HTR-8/SVneo (cell line): ENCODE measurements around the gene ADGRV1.
A peak's percentile ranks its signal among the peaks of the same experiment; 100 is the strongest.

ENCODE experiments used
- DNase-seq: peaks from one replicate; pipeline ENCODE4 v3.0.0; 2011; ENCODE audit warnings: low spot score, mixed read lengths; ENCODE audit not compliant: insufficient read length
- FAIRE-seq: peaks from 2 replicates; lab custom pipeline; 2011; peaks lifted over from hg19 to GRCh38; lab: Jason Lieb, UNC

Gene ADGRV1

GRCh38 chr5:90854169-90854568 lies 295.6 kb downstream of the ADGRV1 start:
- DNase-seq (no peak), FAIRE-seq (no peak)

- no peak for FAIRE-seq
- DNase-seq, result no peak
Measured at GRCh38 chr5:90855296-90856010, 296.9 kb downstream of the ADGRV1 start.

- FAIRE-seq, result peak; percentile 33
- no peak for DNase-seq
Measured at GRCh38 chr5:90861843-90862586, 303.4 kb downstream of the ADGRV1 start.

GRCh38 chr5:90865180-90865579 lies 306.6 kb downstream of the ADGRV1 start:
- no peak for FAIRE-seq

DNA sequence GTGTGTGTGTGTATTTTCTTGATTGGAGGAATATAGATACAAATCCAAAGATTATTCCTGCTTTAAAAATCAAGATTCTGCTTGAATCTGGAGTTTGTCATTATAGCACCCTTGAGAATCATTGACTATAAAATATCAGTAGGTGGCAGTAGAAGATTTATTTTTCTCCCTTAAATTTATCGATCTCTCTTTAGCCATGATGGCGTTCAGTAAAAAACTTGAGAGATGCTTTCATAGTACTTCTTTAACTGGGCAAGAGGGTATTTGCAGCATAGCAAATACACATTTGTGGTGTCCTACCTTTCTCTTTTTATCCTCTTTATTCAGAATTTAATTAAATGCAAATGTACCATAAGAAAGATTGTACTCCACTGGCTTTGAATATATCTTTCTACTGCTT lies 307.7 kb downstream of the ADGRV1 start:
- FAIRE-seq (no peak), DNase-seq (peak; percentile 26)

More at GRCh38 chr5:90865180-90865579, 306.6 kb downstream of the ADGRV1 start:
- DNase-seq, result no peak

- no peak for DNase-seq
- no peak for FAIRE-seq
Measured at GRCh38 chr5:90866915-90867731, 308.5 kb downstream of the ADGRV1 start.

- no peak for DNase-seq
- no peak for FAIRE-seq
Measured at GRCh38 chr5:90868799-90869198, 310.2 kb downstream of the ADGRV1 start.

- no peak for FAIRE-seq
Measured at GRCh38 chr5:90871391-90871991, 312.9 kb downstream of the ADGRV1 start.

GRCh38 chr5:90873033-90873517 lies 314.5 kb downstream of the ADGRV1 start:
- FAIRE-seq (no peak), DNase-seq (no peak)

More at GRCh38 chr5:90871391-90871991, 312.9 kb downstream of the ADGRV1 start:
- DNase-seq, result no peak

DNA sequence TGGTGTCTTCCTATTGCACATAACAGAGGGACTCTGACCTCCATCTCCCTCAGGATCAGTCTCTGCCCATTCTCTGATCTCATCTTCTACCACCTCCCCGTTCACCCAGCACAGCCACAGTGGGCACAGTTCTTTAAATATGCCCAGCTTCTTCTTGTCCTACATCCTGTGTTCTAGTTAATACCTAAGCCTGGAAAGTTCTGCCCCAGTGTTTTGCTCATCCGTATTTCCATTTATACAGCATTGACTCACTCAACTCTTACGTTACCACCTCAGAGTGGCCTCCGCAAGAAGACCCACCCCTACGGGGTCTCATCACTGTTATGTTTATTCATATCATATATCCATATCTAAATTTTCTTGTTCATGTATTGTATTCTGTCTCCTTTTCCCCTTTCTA lies 315.5 kb downstream of the ADGRV1 start:
- FAIRE-seq, result no peak
- DNase-seq, result no peak

GRCh38 chr5:90875456-90875855 lies 316.9 kb downstream of the ADGRV1 start:
- DNase-seq (no peak), FAIRE-seq (no peak)

GRCh38 chr5:90876366-90876765 lies 317.8 kb downstream of the ADGRV1 start:
- FAIRE-seq (no peak), DNase-seq (no peak)

GRCh38 chr5:90877049-90877448 lies 318.5 kb downstream of the ADGRV1 start:
- FAIRE-seq (no peak), DNase-seq (no peak)

DNA sequence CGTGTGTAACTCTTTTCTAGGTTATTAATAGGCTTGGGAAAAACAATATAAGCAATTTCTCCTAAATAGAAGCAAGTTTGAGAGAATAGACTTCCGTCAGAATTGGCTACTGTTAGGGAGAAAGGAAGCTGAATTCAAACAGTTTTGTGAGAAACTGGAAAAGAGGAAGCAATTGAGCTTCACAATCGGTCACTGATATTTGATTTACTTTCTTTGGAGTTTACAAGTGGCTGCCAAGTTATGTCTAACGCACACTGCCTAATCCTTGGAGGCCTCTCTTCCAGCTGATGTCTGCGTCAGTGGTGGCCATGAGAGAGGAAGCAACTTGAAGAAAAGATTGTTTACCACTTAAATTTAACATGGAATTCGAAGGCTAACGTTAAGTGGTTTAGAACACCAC lies 319.5 kb downstream of the ADGRV1 start:
- DNase-seq (no peak), FAIRE-seq (no peak)

DNA sequence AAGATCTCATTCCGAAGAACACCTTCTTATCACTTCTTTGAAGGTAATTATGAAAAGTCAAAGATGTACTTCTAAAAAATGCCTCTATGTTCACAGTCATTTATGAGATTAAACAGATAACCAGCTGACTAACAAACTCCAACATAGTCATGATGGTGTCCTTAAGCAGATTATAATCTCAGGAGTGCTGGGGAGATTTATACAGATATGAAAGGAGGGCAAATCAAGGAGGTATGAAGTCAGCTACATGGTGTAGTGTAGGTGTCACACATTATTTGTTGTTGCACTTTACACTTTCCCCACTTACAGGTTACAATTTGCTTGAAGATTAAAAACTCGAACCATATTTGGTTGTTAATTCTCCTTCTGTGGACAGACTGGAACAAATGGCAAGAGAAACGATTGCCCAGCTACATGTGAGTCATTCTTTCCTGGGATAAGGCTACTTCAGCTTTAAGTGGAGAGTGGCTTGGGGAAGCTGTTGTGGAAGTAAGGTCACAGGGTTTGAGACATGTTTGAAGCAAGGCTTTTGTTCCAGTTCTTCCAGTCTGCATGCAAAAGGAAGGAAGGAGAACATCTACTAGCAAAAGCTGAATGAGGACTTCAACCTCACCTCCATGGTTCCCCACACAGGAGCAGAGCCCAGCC lies 320.1 kb downstream of the ADGRV1 start:
- FAIRE-seq (peak; percentile 33), DNase-seq (no peak)

- FAIRE-seq (no peak), DNase-seq (no peak)
Measured at GRCh38 chr5:90881626-90882150, 323.1 kb downstream of the ADGRV1 start.

DNA sequence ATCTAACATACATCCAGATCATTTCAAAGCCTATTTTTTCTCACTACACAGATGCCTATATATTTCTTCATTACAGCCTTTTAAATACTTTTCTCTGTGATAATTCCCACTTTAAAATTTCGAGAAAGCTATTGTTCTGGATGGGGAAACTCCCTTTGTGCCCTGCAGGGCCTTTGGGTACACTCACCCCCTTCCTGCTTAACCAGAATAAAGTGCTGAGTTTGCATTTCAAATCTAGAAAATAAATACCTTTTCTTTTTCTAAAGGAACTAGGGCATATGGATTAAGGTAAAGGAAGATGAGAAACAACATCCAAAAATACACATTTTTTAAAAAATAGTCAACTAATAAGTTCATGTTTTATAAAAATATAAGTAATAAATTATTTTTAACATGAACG lies 323.9 kb downstream of the ADGRV1 start:
- FAIRE-seq (no peak), DNase-seq (no peak)

DNA sequence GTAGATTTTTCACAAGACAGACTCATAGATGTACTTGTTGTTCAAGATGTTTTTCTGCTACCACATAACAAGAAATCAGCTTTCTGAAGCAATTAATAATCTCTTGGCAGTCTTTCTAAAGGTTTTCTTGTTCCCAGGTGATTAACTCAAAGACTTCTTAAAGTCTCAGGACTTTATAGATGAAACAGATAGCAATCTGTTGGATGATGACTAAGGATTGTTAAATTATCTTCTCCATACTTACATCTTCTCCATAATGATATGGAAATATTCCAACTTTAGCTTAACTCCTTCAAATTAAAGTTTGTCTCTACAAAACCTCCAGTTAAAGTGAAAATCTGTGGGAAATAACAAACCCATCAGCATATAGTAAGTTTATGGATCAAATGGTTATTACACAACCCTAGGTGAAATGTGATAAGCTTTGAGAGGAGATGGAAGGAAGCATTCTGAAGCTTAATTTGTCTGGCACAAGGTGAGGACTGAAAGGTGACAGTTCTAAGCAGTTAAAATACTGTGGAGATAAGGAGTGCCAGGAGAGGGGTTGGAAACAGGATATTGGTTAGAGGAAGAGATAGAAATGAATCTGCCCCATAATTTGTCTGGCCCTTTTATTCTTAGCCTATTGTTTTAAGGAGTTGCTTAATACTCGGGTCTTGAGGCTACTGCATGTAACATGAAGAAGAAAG lies 326.7 kb downstream of the ADGRV1 start:
- FAIRE-seq, result no peak
- no peak for DNase-seq

GRCh38 chr5:90886381-90886780 lies 327.8 kb downstream of the ADGRV1 start:
- FAIRE-seq (no peak), DNase-seq (no peak)
